HG02623 (cell line): ENCODE measurements around the gene NFIX.

ENCODE experiments used
- ATAC-seq: cut with Tn5 transposase; IDR thresholded peaks from one replicate; pipeline ENCODE4 v1.9.1; 2021; ENCODE audit warnings: moderate library complexity; ENCODE audit not compliant: unreplicated experiment

NFIX gene

GRCh38 chr19:13090511-13091231 is 95.4 kb downstream of the NFIX start:
- no peak for ATAC-seq

GRCh38 chr19:13091400-13092157 is 96.3 kb downstream of the NFIX start:
- no peak for ATAC-seq

GRCh38 chr19:13092158-13092543 is 96.9 kb downstream of the NFIX start:
- ATAC-seq, result no peak

GRCh38 chr19:13092606-13093235 is 97.4 kb downstream of the NFIX start:
- no peak for ATAC-seq

- ATAC-seq, result no peak
Measured at GRCh38 chr19:13093407-13094105, 98.3 kb downstream of the NFIX start.

- ATAC-seq, result no peak
Measured at GRCh38 chr19:13094106-13094504, 98.8 kb downstream of the NFIX start.

GRCh38 chr19:13094771-13095392 is 99.6 kb downstream of the NFIX start:
- ATAC-seq, result no peak

- ATAC-seq, result no peak
Measured at GRCh38 chr19:13095393-13095784, 100.1 kb downstream of the NFIX start.

- ATAC-seq, result no peak
Measured at GRCh38 chr19:13095934-13096927, 101.0 kb downstream of the NFIX start.

GRCh38 chr19:13097033-13097462 is 101.8 kb downstream of the NFIX start:
- no peak for ATAC-seq

GRCh38 chr19:13097463-13098258 is 102.4 kb downstream of the NFIX start:
- no peak for ATAC-seq

- no peak for ATAC-seq
Measured at GRCh38 chr19:13098277-13099072, 103.2 kb downstream of the NFIX start.

- no peak for ATAC-seq
Measured at GRCh38 chr19:13099073-13099999, 104.1 kb downstream of the NFIX start.

- ATAC-seq, result no peak
Measured at GRCh38 chr19:13100031-13100588, 104.8 kb downstream of the NFIX start.

- ATAC-seq, result no peak
Measured at GRCh38 chr19:13100841-13101589, 105.7 kb downstream of the NFIX start.
